BE2C (cell line): Measurements from ENCODE around the gene P4HA1.
A peak's percentile ranks its signal among the peaks of the same experiment; 100 is the strongest.

Experiments used
- DNase-seq: peaks from one replicate; pipeline ENCODE4 v3.0.0-alpha.2; 2020
- H3K27me3 ChIP-seq: fragments of 250-450 bp; sonication (Bioruptor Pico); 2 replicates; pipeline ENCODE4 v1.5.1; 2020; ENCODE audit warnings: mild to moderate bottlenecking
- H3K36me3 ChIP-seq: fragments of 250-450 bp; sonication (Bioruptor Pico); 2 replicates; pipeline ENCODE4 v1.5.1; 2020; ENCODE audit warnings: mild to moderate bottlenecking
- H3K4me1 ChIP-seq: fragments of 250-450 bp; sonication (Bioruptor Pico); 2 replicates; pipeline ENCODE4 v1.5.1; 2020
- H3K4me3 ChIP-seq: 2 replicates; pipeline ENCODE4 v1.5.1; 2011; ENCODE audit warnings: low read depth, low read length
- H3K9me3 ChIP-seq: fragments of 250-450 bp; sonication (Bioruptor Pico); 2 replicates; pipeline ENCODE4 v1.5.1; 2020
- CTCF ChIP-seq: IDR thresholded peaks from 2 replicates; pipeline ENCODE4 v1.5.1; 2012; ENCODE audit warnings: mild to moderate bottlenecking, low read depth, low read length

The P4HA1 gene

GRCh38 chr10:73097305-73097670, 622 bp upstream of the P4HA1 start:
- no peak for TF ChIP-seq CTCF
- Histone ChIP-seq H3K4me3 (peak overlapping the region; percentile 63), H3K4me1 (no peaks in the 10 kb centered on the region), H3K27me3 (no peaks in the 10 kb centered on the region), H3K9me3 (no peaks in the 10 kb centered on the region), H3K36me3 (no peaks in the 10 kb centered on the region)
- no peak for DNase-seq

- peak overlapping the region; percentile 63 for H3K4me3 ChIP-seq
- H3K4me1 ChIP-seq, result no peaks in the 10 kb centered on the region
- DNase-seq, result peak; percentile 77
- H3K9me3 ChIP-seq, result no peaks in the 10 kb centered on the region
- no peak for TF ChIP-seq CTCF
- no peaks in the 10 kb centered on the region; the same call in 1 of the 2 replicates for H3K36me3 ChIP-seq
- no peaks in the 10 kb centered on the region for H3K27me3 ChIP-seq
Observed at GRCh38 chr10:73096041-73096448, 621 bp downstream of the P4HA1 start.

GRCh38 chr10:73095481-73096021, 1.1 kb downstream of the P4HA1 start:
- Histone ChIP-seq H3K9me3 (no peaks in the 10 kb centered on the region), H3K4me3 (peak overlapping the region; percentile 63), H3K36me3 (no peaks in the 10 kb centered on the region; the same call in 1 of the 2 replicates), H3K4me1 (no peaks in the 10 kb centered on the region), H3K27me3 (no peaks in the 10 kb centered on the region)
- peak; percentile 42 for DNase-seq
- no peak for TF ChIP-seq CTCF

GRCh38 chr10:73094986-73095480, 1.6 kb downstream of the P4HA1 start:
- no peak for TF ChIP-seq CTCF
- H3K9me3 ChIP-seq, result no peaks in the 10 kb centered on the region
- H3K27me3 ChIP-seq, result no peaks in the 10 kb centered on the region
- peak overlapping the region; percentile 63 for H3K4me3 ChIP-seq
- no peaks in the 10 kb centered on the region; the same call in 1 of the 2 replicates for H3K36me3 ChIP-seq
- DNase-seq, result no peak
- H3K4me1 ChIP-seq, result no peaks in the 10 kb centered on the region

- no peaks in the 10 kb centered on the region for H3K9me3 ChIP-seq
- H3K4me1 ChIP-seq, result no peaks in the 10 kb centered on the region
- no peaks in the 10 kb centered on the region for H3K27me3 ChIP-seq
- TF ChIP-seq CTCF, result no peak
- peak overlapping the region; percentile 63 for H3K4me3 ChIP-seq
- DNase-seq, result no peak
- H3K36me3 ChIP-seq, result no peaks in the 10 kb centered on the region; the same call in 1 of the 2 replicates
Observed at GRCh38 chr10:73093922-73094850, 2.5 kb downstream of the P4HA1 start.

- Histone ChIP-seq H3K4me3 (no peak overlapping the region), H3K27me3 (no peaks in the 10 kb centered on the region), H3K9me3 (no peaks in the 10 kb centered on the region), H3K36me3 (no peaks in the 10 kb centered on the region; the same call in 1 of the 2 replicates), H3K4me1 (no peaks in the 10 kb centered on the region)
- TF ChIP-seq CTCF, result no peak
- DNase-seq, result no peak
Observed at GRCh38 chr10:73092830-73093229, 3.8 kb downstream of the P4HA1 start.
